Activated naive CD4-positive, alpha-beta T cell treated with anti-CD3 and anti-CD28 coated beads for 36 hours (primary cell): ENCODE data around the gene TAMALIN. TPM values are rescaled to one million over a fixed set of nuclear protein-coding genes. Genes with fewer than 3 reads are reported as not detected.
A peak's percentile ranks its signal among the peaks of the same experiment; 100 is the strongest.

ENCODE experiments used
- CTCF ChIA-PET: fragments of 350-600 bp; sonication (Branson Sonifier 250); formaldehyde crosslinking; loops from one replicate; lab custom pipeline; 2021; ENCODE audit warnings: antibody characterized with exemption; lab: Charles Lee
- DNase-seq: peaks from one replicate; pipeline ENCODE4 v3.0.0-alpha.2; 2020
- H3K27ac Mint-ChIP-seq: one replicate; pipeline ENCODE4 v1.8.0; 2021; ENCODE audit warnings: mild to moderate bottlenecking, mixed read lengths
- H3K27me3 Mint-ChIP-seq: one replicate; pipeline ENCODE4 v1.8.0; 2021; ENCODE audit warnings: low read depth, mixed read lengths
- H3K36me3 Mint-ChIP-seq: one replicate; pipeline ENCODE4 v1.8.0; 2021; ENCODE audit warnings: low read depth, mixed read lengths
- H3K4me1 Mint-ChIP-seq: one replicate; pipeline ENCODE4 v1.8.0; 2021; ENCODE audit warnings: low read depth, mixed read lengths
- H3K4me3 Mint-ChIP-seq: one replicate; pipeline ENCODE4 v1.8.0; 2021; ENCODE audit warnings: mild to moderate bottlenecking, moderate library complexity, mixed read lengths
- H3K9me3 Mint-ChIP-seq: one replicate; pipeline ENCODE4 v1.8.0; 2021; ENCODE audit warnings: mixed read lengths
- intact Hi-C: fragments of 100-400 bp; cut with micrococcal nuclease; formaldehyde crosslinking; loops from one replicate; pipeline ENCODE4 v1.15.1; 2023
- total RNA-seq, 2 experiments: library from RNA; stranded (reverse); gene quantifications; one replicate each; pipeline ENCODE4 v1.2.3, GENCODE V29; 2021

TAMALIN gene
- total RNA-seq, 2 experiments from 2014 or later = 14.7 to 14.8 TPM

GRCh38 chr12:52052468-52053186 lies 45.9 kb downstream of the TAMALIN start:
- no peaks in the 10 kb centered on the region for H3K9me3 Mint-ChIP-seq
- CTCF ChIA-PET = interaction anchor here (0.5 to 3.6 kb wide), 4 partner anchors 15 to 27 kb away, joined by 3 to 47 read pairs (median 3); no protein-coding TSS in a partner anchor
- intact Hi-C loops = no loop called here
- peak overlapping the region; percentile 84 for H3K27ac Mint-ChIP-seq
- H3K4me3 Mint-ChIP-seq = peak overlapping the region; percentile 98
- DNase-seq = peak; percentile 63
- H3K4me1 Mint-ChIP-seq = peaks cover 43% of the 10 kb centered on the region
- H3K27me3 Mint-ChIP-seq = no peaks in the 10 kb centered on the region
- H3K36me3 Mint-ChIP-seq = peaks cover 28% of the 10 kb centered on the region

DNA sequence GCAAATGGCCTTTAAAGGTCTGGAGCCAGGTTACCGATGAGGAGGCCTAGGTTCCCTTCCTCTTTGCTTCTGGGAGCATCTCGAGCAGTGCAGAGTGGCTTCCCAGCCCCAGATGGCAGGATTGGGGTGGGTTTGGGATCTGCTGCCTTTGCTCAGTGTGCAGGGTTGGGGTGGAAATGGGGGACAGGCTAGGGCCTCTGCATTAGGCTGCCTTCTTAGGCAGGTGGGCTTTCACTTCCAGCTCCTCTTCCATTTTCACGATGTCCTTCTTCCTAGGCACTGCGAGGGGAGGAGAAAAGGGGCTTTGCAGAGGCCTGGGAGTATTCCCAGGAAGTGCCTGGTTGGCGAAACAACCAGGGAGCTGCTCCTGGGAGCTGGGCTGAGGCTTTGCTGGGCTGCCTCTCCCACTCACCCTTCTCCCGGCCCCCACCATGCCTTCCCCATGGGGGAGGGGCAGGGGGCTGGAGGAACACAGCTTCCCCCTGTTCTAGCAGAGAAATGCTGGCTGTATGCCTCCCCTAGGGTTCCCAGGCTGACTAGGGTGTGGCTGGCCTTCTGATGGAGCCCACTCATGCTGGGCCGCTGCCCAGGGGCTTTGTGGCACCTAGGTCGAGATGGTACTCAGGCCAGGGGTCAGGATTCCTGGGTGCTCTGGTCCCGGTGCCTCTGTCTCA lies 46.9 kb downstream of the TAMALIN start:
- Mint-ChIP-seq H3K9me3 (no peaks in the 10 kb centered on the region), H3K4me1 (peaks cover 43% of the 10 kb centered on the region), H3K27me3 (no peaks in the 10 kb centered on the region), H3K4me3 (peak overlapping the region; percentile 98), H3K36me3 (peaks cover 34% of the 10 kb centered on the region), H3K27ac (peak overlapping the region; percentile 18)
- CTCF ChIA-PET = interaction anchor here (0.8 to 1.2 kb wide), 2 partner anchors 17 to 28 kb away, joined by 3 read pairs; no protein-coding TSS in a partner anchor
- intact Hi-C loops = no loop called here
- DNase-seq = no peak

DNA sequence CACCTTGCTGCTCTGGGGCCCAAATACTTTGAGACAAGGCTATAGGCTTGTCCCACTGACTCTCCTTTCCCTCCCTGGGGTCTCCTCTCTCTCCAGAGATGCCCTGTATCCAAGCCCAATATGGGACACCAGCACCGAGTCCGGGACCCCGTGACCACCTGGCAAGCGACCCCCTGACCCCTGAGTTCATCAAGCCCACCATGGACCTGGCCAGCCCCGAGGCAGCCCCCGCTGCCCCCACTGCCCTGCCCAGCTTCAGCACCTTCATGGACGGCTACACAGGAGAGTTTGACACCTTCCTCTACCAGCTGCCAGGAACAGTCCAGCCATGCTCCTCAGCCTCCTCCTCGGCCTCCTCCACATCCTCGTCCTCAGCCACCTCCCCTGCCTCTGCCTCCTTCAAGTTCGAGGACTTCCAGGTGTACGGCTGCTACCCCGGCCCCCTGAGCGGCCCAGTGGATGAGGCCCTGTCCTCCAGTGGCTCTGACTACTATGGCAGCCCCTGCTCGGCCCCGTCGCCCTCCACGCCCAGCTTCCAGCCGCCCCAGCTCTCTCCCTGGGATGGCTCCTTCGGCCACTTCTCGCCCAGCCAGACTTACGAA lies 47.6 kb downstream of the TAMALIN start:
- intact Hi-C loops = no loop called here
- Mint-ChIP-seq H3K27ac (no peak overlapping the region), H3K27me3 (no peaks in the 10 kb centered on the region), H3K9me3 (no peaks in the 10 kb centered on the region), H3K4me1 (peaks cover 41% of the 10 kb centered on the region), H3K36me3 (peaks cover 36% of the 10 kb centered on the region), H3K4me3 (no peak overlapping the region)
- CTCF ChIA-PET = interaction anchor here (0.6 to 1.7 kb wide), 5 partner anchors 14 to 32 kb away, joined by 3 to 10 read pairs (median 3); no protein-coding TSS in a partner anchor
- DNase-seq = no peak

DNA sequence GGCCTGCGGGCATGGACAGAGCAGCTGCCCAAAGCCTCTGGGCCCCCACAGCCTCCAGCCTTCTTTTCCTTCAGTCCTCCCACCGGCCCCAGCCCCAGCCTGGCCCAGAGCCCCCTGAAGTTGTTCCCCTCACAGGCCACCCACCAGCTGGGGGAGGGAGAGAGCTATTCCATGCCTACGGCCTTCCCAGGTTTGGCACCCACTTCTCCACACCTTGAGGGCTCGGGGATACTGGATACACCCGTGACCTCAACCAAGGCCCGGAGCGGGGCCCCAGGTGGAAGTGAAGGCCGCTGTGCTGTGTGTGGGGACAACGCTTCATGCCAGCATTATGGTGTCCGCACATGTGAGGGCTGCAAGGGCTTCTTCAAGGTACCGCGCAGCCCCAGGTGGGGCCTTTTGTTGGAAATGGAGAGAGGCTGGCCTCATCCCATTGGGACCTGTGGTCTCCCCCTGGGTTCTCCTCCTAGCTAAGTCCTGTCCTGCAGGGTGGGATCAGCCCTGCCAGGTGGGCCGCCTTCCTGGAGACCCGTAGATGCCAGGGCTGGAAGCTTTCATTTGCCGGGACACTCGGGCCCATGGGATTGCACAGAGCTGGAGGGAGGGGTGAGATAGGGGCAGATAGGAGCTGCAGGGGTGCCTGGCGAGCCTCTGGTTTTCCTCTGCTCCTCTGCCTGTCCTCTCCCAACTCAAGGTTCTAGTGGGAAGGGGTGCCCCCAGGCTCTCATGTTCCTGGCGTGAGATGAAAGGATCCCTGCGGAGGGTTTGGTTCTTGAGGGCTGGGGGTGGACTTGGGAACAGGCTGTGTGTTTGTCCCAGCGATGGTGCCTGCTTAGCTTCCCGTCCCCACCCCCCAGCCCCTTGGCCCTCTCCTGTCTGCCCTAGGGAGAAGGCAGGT lies 48.3 kb downstream of the TAMALIN start:
- Mint-ChIP-seq H3K36me3 (peaks cover 36% of the 10 kb centered on the region), H3K9me3 (no peaks in the 10 kb centered on the region), H3K27ac (no peak overlapping the region), H3K27me3 (no peaks in the 10 kb centered on the region), H3K4me3 (no peak overlapping the region), H3K4me1 (peaks cover 33% of the 10 kb centered on the region)
- CTCF ChIA-PET = interaction anchor here (0.6 to 1.7 kb wide), 4 partner anchors 13 to 33 kb away, joined by 3 to 10 read pairs (median 4); no protein-coding TSS in a partner anchor
- intact Hi-C loops = no loop called here
- DNase-seq = no peak

GRCh38 chr12:52055731-52056711 lies 49.3 kb downstream of the TAMALIN start:
- CTCF ChIA-PET = interaction anchor here (1.4 to 1.7 kb wide), 3 partner anchors 12 to 31 kb away, joined by 4 to 10 read pairs (median 8); no protein-coding TSS in a partner anchor
- no peak overlapping the region for H3K27ac Mint-ChIP-seq
- intact Hi-C loops = no loop called here
- H3K4me3 Mint-ChIP-seq = no peak overlapping the region
- H3K9me3 Mint-ChIP-seq = no peaks in the 10 kb centered on the region
- peaks cover 36% of the 10 kb centered on the region for H3K36me3 Mint-ChIP-seq
- H3K4me1 Mint-ChIP-seq = peaks cover 27% of the 10 kb centered on the region
- no peak for DNase-seq
- no peaks in the 10 kb centered on the region for H3K27me3 Mint-ChIP-seq

DNA sequence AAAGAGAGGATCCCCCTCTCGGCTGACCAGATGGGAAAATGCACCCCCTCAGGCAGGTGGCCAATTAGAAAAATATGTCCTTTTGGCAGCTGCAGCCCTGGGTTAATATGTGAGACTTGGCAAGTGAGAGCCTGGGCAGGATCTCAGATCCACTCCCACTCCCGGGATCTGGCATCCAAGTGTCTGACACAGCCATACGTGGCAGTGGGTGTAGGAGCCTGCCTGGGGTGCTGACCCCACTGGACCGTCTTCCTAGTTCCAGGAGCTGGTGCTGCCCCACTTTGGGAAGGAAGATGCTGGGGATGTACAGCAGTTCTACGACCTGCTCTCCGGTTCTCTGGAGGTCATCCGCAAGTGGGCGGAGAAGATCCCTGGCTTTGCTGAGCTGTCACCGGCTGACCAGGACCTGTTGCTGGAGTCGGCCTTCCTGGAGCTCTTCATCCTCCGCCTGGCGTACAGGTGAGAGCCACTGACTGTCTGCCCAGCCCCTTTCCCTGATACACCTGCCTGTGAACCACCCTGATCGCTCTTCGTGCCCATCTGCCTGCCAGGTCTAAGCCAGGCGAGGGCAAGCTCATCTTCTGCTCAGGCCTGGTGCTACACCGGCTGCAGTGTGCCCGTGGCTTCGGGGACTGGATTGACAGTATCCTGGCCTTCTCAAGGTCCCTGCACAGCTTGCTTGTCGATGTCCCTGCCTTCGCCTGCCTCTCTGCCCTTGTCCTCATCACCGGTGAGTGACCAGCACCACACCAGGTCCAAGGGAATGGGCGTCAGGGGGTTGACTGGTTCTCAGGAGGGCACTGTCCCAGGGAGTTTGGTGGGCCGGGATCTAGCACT lies 50.3 kb downstream of the TAMALIN start:
- intact Hi-C loops = no loop called here
- no peak for DNase-seq
- Mint-ChIP-seq H3K36me3 (peaks cover 31% of the 10 kb centered on the region), H3K27ac (no peak overlapping the region), H3K27me3 (no peaks in the 10 kb centered on the region), H3K9me3 (no peaks in the 10 kb centered on the region), H3K4me1 (peaks cover 26% of the 10 kb centered on the region), H3K4me3 (no peak overlapping the region)
- CTCF ChIA-PET = interaction anchor here (0.5 to 1.5 kb wide), 4 partner anchors 11 to 132 kb away, joined by 3 to 8 read pairs (median 4); no protein-coding TSS in a partner anchor

DNA sequence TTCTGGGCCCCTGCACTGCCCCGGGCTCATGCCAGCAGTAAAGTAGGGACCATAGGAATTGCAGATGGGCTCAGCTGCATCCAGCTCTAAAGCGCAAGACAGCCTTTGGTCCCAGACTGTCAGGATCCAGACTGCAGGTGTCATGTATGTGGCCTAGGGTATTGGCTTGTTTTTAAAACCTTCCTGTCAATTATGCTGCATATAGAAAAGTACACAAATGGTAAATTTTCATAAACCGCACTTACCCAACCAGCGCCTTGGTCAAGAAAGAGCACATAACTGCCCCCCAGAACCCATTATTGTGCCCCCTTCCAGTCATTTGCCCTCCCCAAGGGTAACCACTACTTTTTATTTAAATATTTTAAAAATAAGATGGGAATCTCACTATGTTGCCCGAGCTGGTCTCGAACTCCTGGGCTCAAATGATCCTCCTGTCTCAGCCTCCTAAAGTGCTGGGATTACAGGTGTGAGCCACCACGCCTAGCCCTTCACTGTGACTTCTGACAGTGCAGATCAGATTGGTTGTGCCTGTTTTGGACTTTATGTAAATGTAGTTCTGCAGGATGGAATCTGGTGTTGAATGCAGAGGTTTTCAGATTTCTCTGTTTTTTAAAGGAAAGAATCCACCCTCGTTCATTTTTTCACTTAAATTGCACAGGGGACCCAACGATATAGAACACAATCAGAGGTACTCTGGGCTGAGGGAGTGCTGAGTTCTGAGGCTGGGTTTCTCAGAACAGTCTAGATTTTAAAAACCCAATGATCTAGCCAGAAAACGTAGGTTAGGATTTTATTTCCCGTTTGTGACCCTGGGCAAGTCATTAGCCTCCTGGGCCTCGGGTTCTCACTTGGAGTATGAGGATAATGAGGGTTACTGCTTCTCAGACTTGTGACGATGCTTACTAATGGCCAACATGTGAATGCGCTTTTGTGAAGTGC lies 51.2 kb downstream of the TAMALIN start:
- H3K9me3 Mint-ChIP-seq = no peaks in the 10 kb centered on the region
- no peaks in the 10 kb centered on the region for H3K27me3 Mint-ChIP-seq
- intact Hi-C loops = no loop called here
- H3K36me3 Mint-ChIP-seq = peaks cover 25% of the 10 kb centered on the region
- no peak overlapping the region for H3K27ac Mint-ChIP-seq
- CTCF ChIA-PET = interaction anchor here (0.7 to 1.5 kb wide), 2 partner anchors 31 to 33 kb away, joined by 3 to 4 read pairs; no protein-coding TSS in a partner anchor
- peaks cover 20% of the 10 kb centered on the region for H3K4me1 Mint-ChIP-seq
- H3K4me3 Mint-ChIP-seq = no peak overlapping the region
- no peak for DNase-seq

- intact Hi-C loops = no loop called here
- H3K4me3 Mint-ChIP-seq = no peak overlapping the region
Measured at GRCh38 chr12:52058631-52059361, 52.0 kb downstream of the TAMALIN start.

More at GRCh38 chr12:52058631-52059361, 52.0 kb downstream of the TAMALIN start:
- Mint-ChIP-seq H3K36me3 (peaks cover 22% of the 10 kb centered on the region), H3K9me3 (no peaks in the 10 kb centered on the region), H3K27me3 (no peaks in the 10 kb centered on the region), H3K4me1 (peaks cover 14% of the 10 kb centered on the region), H3K27ac (no peak overlapping the region)
- CTCF ChIA-PET = interaction anchor here (0.9 to 5.6 kb wide), 3 partner anchors 20 to 33 kb away, joined by 3 to 44 read pairs (median 4); partner anchors contain the start of gene SMIM41
- DNase-seq = no peak
